ENCODE results near the gene PGAM2. TPM values are rescaled to one million over a fixed set of nuclear protein-coding genes. Genes with fewer than 3 reads are reported as not detected.

The PGAM2 gene
- total RNA-seq, 1 donor from 2014 or later: not detected

- Histone ChIP-seq H3K4me3 (peak overlapping the region in 1 of 2 donors; percentile 34), H3K27ac (peak overlapping the region; percentile 70 to 71), H3K27me3 (no peaks in the 10 kb centered on the region), H3K36me3 (peaks cover 22 to 41% of the 10 kb centered on the region in 2 donors), H3K4me1 (peaks cover 21 to 24% of the 10 kb centered on the region in 2 donors), H3K9me3 (no peaks in the 10 kb centered on the region)
- DNase-seq (ENCODE audit: low spot score in 2 of 2): peak; percentile 64 to 96
- TF ChIP-seq, protein P1, sequence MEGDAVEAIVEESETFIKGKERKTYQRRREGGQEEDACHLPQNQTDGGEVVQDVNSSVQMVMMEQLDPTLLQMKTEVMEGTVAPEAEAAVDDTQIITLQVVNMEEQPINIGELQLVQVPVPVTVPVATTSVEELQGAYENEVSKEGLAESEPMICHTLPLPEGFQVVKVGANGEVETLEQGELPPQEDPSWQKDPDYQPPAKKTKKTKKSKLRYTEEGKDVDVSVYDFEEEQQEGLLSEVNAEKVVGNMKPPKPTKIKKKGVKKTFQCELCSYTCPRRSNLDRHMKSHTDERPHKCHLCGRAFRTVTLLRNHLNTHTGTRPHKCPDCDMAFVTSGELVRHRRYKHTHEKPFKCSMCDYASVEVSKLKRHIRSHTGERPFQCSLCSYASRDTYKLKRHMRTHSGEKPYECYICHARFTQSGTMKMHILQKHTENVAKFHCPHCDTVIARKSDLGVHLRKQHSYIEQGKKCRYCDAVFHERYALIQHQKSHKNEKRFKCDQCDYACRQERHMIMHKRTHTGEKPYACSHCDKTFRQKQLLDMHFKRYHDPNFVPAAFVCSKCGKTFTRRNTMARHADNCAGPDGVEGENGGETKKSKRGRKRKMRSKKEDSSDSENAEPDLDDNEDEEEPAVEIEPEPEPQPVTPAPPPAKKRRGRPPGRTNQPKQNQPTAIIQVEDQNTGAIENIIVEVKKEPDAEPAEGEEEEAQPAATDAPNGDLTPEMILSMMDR (IDR thresholded peaks at IDR 0.05): peak; percentile 57 to 81 (median 74)
- intact Hi-C loops (cut with DNase I): loop anchor here (1.0 to 5.0 kb wide), 4 partner anchors 30 to 185 kb away; partner anchors contain the start of genes POLD2 and YKT6
These were observed 7.2 kb upstream of the PGAM2 start for GRCh38 chr7:44072364-44073231.

- no peaks in the 10 kb centered on the region for H3K9me3 ChIP-seq
- DNase-seq (ENCODE audit: low spot score in 2 of 2): no peak
- no peak overlapping the region for H3K4me3 ChIP-seq
- no peaks in the 10 kb centered on the region for H3K27me3 ChIP-seq
- H3K4me1 ChIP-seq: peaks cover 21 to 24% of the 10 kb centered on the region in 2 donors
- TF ChIP-seq, protein P1 (IDR thresholded peaks at IDR 0.05): no peak
- intact Hi-C loops (cut with DNase I): loop anchor here (1.0 to 5.0 kb wide), 4 partner anchors 30 to 185 kb away; partner anchors contain the start of genes POLD2 and YKT6
- peaks cover 14 to 34% of the 10 kb centered on the region in 2 donors for H3K36me3 ChIP-seq
- H3K27ac ChIP-seq: peak overlapping the region; percentile 49 to 71
These were observed 6.5 kb upstream of the PGAM2 start for GRCh38 chr7:44071726-44072363.

DNA sequence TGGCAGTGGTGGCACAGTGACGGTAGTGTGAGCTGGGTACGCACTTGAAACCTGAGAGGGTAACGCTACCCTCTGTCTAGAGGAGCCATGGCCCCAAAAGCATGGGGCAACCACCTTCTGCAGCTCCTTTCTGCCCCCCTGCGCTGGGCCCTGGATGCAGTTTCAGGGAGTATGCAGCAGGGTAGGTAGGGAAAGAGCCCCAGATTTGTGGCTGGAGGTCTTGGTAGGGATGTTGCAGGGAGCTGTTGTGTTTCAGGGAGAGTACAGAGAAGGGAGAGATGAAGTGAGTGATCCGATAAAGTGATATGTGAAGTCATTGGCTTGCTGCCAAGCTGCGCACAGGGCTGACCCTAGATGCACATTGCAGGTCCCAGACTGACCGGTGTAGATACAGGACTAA, 2.7 kb upstream of the PGAM2 start:
- Histone ChIP-seq H3K36me3 (peaks cover 3 to 4% of the 10 kb centered on the region in 2 donors), H3K9me3 (no peaks in the 10 kb centered on the region), H3K27me3 (no peaks in the 10 kb centered on the region), H3K27ac (no peak overlapping the region), H3K4me3 (no peak overlapping the region), H3K4me1 (peaks cover 25 to 35% of the 10 kb centered on the region in 2 donors)
- TF ChIP-seq, protein P1 (IDR thresholded peaks at IDR 0.05): no peak
- intact Hi-C loops (cut with DNase I): no loop called here
- no peak for DNase-seq (ENCODE audit: low spot score in 2 of 2)

GRCh38 chr7:44067064-44067951, 1.9 kb upstream of the PGAM2 start:
- intact Hi-C loops (cut with DNase I): no loop called here
- Histone ChIP-seq H3K9me3 (no peaks in the 10 kb centered on the region), H3K36me3 (peaks cover 0 to under 1% of the 10 kb centered on the region in 2 donors), H3K27ac (no peak overlapping the region), H3K4me3 (no peak overlapping the region), H3K27me3 (no peaks in the 10 kb centered on the region), H3K4me1 (peaks cover 18 to 28% of the 10 kb centered on the region in 2 donors)
- no peak for DNase-seq (ENCODE audit: low spot score in 2 of 2)
- TF ChIP-seq, protein P1 (IDR thresholded peaks at IDR 0.05): no peak

- TF ChIP-seq, protein P1 (IDR thresholded peaks at IDR 0.05): no peak
- Histone ChIP-seq H3K36me3 (peaks cover 3 to 8% of the 10 kb centered on the region in 2 donors), H3K27me3 (no peaks in the 10 kb centered on the region), H3K4me3 (no peak overlapping the region), H3K27ac (no peak overlapping the region), H3K4me1 (peaks cover 11 to 21% of the 10 kb centered on the region in 2 donors), H3K9me3 (no peaks in the 10 kb centered on the region)
- no peak for DNase-seq (ENCODE audit: low spot score in 2 of 2)
- intact Hi-C loops (cut with DNase I): no loop called here
These were observed 1.2 kb upstream of the PGAM2 start for GRCh38 chr7:44066494-44067063.

Data from ascending aorta (tissue), 2 donors.